HG03439 (cell line): ENCODE measurements around the gene ARHGAP6.

ENCODE experiments used
- ATAC-seq: cut with Tn5 transposase; IDR thresholded peaks from one replicate; pipeline ENCODE4 v1.9.1; 2021; ENCODE audit warnings: mild to moderate bottlenecking, moderate library complexity; ENCODE audit not compliant: unreplicated experiment

ARHGAP6 gene

DNA sequence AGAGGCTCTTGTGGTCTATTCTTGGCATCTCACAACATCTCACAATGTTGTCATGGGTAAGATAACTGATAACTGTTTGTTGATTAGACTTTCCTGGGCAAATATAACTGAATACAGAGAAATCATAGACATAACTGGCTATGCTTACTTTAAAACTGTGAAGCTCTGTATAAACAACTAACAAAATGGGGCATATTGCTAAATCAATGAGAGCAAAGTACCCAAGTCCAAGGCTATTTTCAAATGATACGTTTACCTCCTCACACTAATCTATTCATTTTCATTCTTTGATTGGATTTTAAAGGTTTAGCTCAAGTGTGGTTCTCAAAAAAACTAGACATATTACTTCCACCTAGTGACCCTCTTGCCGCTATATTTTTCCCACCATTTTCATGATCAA is 333.9 kb downstream of the ARHGAP6 start:
- no peak for ATAC-seq

DNA sequence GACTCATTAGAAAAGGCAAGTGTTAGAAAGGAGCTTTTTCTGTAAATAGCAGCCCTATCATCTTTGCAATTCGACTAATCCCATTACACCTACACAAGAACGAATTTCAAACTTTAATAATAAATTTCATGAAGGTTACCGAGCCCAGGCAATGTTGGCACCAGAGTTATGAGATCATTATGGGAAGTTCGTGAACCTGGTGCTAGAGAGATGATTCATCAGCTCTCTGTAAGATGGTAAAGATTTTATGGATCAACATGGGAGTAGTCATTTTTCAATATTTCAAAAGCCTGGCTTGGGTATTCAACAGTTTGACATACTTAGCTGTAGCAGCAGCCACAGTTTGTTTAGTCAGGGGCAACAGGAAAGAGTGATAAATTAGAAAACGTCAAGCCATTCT is 336.7 kb downstream of the ARHGAP6 start:
- ATAC-seq = no peak

DNA sequence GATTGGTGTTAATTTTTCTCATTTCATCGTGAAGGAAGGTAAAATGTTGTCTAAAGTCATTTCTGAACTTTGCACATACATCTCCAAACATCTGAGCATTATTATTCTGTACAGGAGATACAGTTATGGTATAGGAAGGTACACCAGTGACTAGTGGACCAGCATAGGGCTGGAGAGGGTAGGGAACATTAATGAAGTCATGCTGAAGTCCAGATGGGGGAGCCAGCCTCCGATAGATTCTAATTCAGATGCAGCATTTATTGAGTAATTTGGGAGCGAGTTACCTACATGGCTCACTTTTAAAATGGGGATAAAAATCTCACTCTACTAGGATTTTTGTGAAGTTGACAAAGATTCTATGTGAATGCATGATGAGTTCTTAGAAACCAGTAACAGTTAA is 337.6 kb downstream of the ARHGAP6 start:
- no peak for ATAC-seq

DNA sequence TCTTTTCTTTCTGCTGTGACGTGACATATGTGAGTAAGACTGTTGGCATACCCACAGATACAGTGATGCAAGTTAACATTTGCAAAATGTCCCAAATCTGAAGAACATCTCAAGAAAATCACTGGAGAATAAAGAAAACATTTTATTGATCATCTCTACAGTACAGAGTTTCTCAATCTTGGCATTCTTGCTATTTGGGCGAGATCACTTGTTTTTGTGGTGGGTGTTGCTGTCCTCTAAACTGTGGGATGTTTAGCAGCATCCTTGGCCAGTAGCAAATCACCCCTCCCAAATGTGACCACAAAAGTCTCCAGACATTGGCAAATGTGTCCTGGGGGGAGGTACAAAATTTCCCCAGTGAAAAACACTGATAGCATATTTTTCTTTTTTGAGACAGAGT is 343.7 kb downstream of the ARHGAP6 start:
- ATAC-seq = no peak

DNA sequence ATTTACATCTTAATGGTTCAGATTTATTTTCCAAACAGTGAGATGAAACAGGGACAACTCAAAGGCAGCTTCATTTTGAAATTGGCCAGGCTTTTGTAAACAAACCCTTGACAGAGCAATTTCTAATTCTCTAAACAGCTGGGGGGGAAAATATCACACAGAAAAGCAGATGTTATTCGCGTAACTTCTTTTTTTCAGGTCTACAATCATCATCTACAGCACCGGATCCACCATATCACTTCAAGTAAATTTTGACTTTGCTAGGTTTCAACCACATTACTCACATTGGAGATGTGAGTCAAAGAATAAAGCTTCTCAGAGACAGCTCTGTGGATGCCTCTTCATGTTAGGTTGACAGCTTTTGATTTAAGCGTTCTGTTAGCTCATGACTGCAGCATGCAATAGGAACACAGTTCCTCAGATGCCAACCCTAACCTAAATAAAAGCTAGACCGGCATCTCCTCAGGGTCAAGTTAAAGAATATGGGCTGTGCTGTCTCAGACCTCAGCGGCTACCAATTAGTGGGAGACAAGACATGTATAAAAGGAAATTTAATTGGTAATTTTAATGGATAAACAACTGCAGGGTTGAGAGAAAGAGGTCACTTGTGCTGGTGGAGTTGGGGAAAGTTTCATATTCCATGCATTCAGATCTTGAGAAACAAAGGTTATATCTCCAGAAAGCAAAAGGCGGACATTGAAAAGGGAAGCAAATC is 345.8 kb downstream of the ARHGAP6 start:
- ATAC-seq = no peak

DNA sequence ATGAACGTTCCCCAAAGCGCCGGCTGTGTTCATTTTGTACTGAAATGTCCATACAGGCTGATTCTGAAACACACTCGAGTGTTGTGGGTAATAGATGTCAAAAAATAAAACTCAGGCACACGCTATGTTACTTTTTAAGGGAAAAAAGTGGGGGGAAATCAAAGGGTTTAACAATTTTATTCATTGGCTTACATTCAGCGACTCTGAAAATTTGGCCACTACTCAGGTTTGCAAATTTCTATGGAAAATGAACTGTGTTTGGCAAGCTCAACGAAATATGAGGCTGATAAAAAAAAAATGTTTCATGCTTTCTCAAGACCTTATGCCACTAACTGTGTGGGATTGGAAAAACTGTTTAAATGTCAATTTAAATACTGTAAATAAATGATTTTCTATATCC is 354.0 kb downstream of the ARHGAP6 start:
- no peak for ATAC-seq

DNA sequence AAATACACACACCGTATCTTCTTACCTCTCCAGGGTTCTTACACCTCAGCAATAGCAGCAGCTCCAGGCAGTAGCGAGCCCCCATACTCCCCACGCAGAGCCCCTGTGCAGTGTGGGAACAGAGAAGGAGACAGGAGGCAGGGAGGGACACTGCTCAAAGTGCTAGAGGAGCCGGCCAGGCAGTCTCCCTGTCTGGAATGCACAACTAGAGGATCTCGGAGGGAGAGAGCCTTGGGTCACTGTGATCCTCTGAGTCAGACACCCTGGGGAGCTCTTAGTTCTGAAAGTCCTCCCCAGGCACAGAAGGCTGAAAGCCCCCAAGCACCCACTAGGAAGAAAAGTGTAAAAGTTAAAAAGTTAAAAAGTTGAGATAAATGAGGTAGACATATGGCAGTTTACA is 356.5 kb downstream of the ARHGAP6 start:
- ATAC-seq = no peak

DNA sequence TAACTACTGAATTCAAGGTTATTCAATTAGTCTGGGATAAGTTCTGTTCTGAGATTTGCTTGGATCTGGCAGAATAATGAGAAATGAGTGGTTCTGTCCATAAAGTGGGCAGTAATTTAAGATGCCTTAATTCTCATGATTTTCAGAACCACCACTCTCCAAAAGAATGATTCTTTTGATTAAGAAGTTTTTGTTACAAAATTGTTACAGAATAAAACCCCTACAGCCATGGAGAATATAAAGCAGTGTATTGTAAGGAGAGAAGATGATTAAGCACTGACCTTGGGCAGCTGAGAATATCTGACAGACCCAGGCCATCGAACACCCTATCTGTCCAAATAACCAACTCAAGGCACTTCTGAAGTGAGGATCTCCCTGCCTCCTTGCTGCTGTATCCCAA is 360.1 kb downstream of the ARHGAP6 start:
- no peak for ATAC-seq

DNA sequence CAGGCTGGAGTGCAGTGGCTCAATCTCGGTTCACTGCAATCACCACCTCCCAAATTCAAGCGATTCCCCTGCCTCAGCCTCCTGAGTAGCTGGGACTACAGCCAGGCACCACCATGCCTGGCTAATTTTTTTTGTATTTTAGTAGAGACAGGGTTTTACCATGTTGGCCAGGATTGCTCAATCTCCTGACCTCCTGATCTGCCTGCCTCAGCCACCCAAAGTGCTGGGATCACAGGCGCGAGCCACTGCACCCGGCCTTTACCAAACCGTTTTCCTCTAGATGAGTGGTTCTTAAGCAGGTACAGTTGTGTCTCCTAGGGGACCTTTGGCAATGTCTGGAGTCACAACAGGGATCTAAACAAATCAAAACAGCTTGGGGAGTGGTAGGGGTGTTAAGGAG is 360.9 kb downstream of the ARHGAP6 start:
- no peak for ATAC-seq

DNA sequence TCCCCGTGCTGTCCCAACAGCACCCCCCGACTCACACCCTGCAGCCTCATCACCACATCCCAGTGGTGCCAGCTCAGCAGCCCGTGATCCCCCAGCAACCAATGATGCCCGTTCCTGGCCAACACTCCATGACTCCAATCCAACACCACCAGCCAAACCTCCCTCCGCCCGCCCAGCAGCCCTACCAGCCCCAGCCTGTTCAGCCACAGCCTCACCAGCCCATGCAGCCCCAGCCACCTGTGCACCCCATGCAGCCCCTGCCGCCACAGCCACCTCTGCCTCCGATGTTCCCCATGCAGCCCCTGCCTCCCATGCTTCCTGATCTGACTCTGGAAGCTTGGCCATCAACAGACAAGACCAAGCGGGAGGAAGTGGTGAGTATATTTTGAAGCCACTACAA is 367.1 kb downstream of the ARHGAP6 start:
- ATAC-seq = no peak

DNA sequence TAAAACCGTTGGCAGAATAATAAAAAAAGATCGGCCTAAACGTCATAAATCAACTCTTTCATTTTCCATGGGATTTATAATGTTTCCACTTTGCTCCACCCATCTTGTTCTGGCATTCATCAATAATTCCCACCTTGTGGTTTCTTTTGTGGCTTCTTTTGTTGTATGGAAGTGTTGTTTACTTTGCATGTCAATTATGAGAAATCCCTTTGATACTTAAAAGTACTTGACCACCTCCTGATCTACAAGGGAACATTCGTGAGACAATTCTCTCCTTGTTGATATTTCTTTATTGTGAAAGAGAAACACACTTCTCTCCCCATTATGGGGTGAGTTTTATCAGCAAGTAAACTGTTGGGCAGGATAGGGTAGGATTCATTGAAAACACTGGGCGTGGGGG is 369.7 kb downstream of the ARHGAP6 start:
- no peak for ATAC-seq

DNA sequence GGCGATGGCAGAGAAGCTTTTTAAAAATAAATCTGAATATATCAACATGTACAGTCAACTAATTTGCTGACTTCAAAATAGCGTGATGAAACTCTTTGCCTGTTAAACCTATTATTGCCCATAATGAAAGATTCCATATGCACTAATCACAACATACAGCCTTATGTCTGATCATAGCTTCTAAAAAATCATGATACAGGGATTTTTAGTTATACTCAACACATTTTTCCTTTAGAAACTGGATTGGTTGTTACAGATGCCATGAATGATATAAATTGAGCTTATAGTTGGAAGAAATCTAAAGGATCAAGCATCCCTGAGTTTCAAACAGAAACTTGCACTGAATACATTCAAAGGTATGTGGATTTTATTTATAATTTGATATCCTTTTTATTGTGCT is 372.6 kb downstream of the ARHGAP6 start, which contains the start of gene AMELX:
Gene AMELX (plus strand): TSS at position 301 of the 400 bp plus-strand sequence. CDS start 1,376 bp downstream, outside the sequence.
- no peak for ATAC-seq

DNA sequence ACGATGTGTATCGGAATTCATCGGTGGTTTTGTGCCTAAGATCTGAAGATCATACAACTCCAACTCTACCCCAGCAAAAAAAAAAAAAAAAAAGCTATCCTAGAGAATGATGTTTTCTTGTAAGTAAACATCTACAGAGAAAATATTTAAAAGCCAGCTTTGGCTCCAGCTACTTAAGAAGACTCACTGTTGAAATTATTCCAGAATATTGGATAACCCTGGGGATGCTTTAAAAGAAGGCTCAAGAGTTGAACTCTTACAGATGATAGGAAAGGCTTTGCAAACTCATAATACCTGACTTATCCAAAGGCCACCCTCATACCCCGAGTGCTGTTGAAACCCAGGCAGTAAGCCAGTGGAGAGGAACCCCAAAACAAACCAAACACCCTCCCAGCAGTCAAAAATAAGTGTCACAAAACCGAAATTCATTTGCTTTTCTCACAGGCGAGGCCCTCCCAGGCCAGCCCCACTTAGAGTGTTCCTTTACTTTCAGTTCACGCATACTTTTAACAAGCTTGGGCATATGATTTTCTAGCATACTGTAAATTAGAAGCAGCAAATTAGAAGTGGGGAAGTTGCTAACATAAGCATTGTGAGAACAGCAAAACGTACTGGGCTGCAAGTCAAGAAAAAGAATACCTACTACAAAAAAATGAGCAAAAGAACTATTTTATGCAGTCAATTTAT is 375.2 kb downstream of the ARHGAP6 start:
- ATAC-seq = no peak

DNA sequence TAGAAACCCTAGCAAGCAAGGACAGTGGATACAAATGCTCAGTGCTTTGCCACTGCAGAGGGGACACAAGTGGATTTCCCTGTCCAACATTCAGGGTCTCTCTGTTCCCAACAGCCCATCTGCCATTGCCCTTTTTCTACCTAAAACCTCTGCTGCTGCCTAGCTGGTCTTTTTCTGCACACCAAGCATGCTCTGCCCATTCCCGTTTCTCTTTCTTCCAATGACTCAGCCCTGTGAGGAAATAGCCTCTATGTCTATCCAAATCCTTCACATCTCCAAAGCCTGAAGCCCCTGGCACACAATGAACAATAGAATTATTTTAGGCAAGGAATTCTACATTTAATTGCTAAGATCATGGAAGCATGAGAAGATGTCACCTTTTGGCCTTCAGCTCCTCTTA is 378.2 kb downstream of the ARHGAP6 start:
- ATAC-seq = no peak

DNA sequence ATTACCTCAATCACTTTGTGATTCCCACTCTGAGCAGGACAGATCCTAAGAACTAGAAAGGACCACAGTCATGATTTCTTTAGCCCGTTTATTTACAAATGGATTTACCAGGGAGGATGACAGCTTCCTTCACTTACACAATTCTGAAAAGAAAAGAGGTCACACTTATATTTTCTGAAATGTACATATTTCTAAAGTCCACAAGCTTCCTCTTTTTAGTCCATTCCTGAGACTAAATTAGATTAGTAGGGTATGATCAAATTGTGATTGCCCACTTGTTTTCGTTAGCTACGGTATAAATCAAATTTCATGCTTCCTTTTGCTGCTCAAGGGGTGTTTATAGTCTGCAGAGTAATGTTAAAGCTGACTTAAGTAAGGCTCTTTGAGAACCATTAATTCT is 380.1 kb downstream of the ARHGAP6 start:
- no peak for ATAC-seq

DNA sequence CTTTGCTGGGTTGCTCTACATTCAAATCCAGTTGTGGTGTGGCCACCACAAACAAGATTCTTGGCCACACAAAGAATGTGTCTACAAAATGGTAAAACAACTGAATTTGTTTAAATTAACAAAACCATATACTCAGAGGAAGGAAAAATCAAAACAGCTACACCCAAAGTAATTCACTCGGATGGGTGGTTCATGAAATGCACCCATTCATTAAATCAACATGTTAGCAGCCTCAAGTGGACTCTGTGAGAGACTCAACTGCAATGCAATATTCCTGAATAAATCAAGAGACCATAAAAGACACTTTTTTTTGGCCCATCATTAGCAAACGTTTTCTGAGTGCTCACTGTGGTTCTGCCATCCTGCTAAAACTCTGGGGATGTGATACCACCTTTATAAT is 383.7 kb downstream of the ARHGAP6 start:
- ATAC-seq = no peak

DNA sequence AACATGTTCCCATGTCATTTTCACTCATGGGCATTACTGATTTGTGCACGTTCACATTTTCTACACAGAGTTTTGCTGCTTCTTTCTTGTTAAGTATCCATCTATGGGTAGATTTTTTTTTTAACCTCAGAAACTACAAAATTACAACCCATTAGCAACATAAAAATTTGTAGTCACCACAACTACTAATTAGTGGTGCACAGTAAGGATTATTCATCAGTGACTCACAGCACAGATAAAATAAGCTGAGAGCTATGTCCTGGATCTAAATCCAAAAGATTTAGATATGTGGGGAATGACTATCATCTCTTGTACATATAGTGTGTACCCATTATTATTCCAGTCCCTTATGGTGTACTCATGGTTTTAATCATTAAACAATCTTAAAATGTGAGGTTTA is 392.2 kb downstream of the ARHGAP6 start:
- no peak for ATAC-seq

DNA sequence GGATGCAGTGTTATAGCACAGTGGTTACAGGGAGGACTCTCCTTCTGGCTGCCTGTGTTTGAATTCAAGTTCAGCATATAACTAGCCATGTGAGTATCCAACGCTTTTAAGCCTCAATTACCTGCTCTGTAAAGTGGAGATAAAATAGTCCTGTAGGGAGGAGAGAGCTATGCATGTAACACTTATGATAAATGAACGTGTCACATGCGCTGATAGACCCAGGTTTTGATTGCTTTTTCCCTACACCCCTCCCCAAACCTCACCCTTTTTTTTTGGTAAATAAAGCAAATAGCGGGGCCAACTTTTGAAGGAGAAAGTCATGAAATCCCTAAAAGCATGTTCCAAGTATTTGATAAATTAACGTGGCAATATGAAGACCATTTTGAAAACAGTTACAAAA is 392.9 kb downstream of the ARHGAP6 start:
- ATAC-seq = no peak

DNA sequence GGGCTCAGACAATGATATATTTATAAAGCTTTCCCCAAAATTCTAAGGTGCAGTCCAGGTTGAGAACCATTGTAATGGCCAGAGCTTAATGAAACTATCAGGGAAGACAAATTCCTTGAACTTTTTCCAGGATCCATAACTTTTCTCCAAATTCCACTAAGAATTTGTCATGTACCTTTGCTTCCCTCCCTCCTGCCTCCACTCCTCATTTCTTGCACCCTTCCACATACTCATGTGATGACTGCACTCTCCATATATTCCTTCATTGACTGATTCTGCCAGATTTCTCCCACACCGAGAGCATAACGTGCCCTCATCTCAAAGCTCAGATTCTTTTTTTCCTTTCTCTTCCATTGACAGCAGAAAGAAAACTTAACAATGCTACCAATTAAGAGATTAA is 393.4 kb downstream of the ARHGAP6 start:
- ATAC-seq = no peak

DNA sequence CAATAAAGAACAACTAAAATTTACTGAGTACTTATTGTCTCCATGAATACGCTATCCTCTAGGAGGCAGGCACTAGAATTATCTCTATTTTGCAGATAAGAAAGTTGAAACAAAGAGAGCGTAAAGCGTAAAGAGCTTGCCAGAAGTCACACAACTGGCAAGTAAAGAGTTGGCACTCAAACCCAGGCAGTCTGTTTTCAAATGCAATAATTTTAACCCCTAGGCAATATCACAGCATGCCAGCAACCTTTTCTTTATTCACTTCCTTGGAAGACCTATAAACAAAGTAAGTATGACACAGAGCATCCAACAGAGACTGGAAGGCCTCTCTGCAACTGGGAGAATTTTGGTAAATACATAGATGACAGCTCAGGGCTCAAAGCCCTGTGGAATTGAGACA is 395.7 kb downstream of the ARHGAP6 start:
- no peak for ATAC-seq

DNA sequence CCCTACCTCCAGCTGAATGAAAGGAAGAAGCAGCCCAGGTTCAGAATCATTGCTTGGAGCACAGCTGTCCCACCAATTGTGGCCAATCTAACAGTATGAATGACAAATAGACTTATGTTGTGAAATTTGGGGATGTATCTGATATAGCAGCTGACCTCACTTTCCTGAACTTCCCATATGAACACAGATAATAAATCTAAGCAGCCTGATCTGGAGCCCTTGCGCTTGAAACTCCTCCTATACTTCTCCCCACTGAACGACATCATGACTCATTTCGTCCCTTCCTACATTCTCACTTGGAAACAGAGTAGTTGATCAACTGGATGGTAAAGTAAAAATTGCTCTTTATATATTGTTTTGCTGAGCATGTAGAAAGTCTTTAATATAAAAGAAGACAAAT is 396.7 kb downstream of the ARHGAP6 start:
- ATAC-seq = no peak

DNA sequence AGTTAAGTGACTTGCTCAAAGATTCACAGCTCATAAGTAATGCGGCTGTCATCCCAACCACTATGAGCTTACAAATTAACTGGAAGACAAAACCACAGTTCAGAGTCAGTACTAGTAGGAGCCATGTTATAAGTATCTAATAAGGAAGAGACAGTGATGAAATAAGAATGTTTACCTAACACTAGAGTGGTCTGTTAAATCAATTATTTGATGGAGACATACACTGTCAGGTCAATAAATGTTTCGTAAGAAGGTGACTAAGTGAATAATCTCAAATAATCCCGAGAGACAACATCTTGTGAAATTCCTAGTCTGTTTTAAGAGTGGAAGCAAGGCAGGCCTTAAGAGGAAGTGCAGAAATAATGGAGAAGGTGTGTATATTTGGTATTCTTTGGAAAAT is 398.3 kb downstream of the ARHGAP6 start:
- ATAC-seq = no peak

DNA sequence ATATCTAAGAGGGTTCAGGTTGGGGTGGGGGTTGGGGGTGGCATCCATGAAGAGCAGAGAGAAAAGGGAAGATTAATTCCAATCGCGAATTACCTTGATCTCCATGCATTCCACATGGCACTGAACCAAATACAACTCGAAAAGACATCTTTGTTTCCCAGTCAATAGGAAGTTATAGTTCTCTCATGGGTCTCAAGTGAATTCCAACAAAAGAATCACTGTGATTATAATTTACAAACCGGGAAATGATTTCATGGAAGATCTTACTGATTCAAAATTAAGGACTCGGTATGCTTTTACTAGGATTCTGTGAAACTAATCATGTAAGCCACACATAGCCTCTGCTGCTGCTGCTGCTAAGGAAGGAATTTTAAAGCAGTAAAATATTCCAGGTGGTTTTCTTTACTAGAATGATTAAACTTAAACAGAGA is 399.1 kb downstream of the ARHGAP6 start:
- ATAC-seq = no peak
